ENCODE measurements around the gene GRIK3.

DNA sequence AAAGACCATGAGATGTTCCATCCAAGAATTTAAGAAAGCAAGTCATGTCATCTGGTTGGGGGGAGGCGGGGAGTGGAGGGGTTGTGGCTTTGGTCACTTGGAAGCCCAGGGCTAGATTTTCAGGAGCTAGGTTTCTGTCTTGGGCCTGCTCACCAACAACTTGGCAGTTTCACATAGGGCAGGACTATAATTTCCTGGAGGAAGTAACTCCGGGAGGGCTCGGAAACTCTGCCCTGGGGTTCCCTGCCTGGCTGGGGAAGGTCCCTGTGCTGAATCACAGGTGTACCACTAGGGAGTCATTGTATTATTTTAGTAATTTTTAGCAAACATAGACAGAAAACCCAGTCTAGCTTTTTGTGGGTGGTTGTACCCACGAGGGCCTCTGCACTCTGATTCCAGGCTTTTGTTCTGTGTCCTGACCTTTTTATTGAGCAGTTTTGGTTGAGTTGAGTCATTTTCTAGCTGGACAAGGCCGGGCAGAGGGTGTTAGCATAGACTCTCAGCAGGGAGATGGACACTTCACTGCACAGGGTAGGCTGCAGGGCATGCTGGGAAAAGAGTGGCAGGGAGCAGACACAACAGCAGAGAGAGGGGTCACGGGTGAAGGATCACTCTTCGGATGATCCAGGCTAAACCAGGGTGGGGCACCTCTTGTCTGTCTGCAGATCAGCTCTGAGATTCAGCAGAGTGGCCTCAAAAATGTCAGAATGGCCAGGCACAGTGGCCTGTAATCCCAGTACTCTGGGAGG, 144.7 kb downstream of the GRIK3 start:
- no peak for TF ChIP-seq EZH2phosphoT487 (IDR thresholded peaks at IDR 0.05; ENCODE audit: low read depth)
- TF ChIP-seq, protein P1, sequence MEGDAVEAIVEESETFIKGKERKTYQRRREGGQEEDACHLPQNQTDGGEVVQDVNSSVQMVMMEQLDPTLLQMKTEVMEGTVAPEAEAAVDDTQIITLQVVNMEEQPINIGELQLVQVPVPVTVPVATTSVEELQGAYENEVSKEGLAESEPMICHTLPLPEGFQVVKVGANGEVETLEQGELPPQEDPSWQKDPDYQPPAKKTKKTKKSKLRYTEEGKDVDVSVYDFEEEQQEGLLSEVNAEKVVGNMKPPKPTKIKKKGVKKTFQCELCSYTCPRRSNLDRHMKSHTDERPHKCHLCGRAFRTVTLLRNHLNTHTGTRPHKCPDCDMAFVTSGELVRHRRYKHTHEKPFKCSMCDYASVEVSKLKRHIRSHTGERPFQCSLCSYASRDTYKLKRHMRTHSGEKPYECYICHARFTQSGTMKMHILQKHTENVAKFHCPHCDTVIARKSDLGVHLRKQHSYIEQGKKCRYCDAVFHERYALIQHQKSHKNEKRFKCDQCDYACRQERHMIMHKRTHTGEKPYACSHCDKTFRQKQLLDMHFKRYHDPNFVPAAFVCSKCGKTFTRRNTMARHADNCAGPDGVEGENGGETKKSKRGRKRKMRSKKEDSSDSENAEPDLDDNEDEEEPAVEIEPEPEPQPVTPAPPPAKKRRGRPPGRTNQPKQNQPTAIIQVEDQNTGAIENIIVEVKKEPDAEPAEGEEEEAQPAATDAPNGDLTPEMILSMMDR (IDR thresholded peaks at IDR 0.05; ENCODE audit: low read depth, low read length) = no peak
